ENCODE results near the gene AP5S1.

AP5S1 gene

DNA sequence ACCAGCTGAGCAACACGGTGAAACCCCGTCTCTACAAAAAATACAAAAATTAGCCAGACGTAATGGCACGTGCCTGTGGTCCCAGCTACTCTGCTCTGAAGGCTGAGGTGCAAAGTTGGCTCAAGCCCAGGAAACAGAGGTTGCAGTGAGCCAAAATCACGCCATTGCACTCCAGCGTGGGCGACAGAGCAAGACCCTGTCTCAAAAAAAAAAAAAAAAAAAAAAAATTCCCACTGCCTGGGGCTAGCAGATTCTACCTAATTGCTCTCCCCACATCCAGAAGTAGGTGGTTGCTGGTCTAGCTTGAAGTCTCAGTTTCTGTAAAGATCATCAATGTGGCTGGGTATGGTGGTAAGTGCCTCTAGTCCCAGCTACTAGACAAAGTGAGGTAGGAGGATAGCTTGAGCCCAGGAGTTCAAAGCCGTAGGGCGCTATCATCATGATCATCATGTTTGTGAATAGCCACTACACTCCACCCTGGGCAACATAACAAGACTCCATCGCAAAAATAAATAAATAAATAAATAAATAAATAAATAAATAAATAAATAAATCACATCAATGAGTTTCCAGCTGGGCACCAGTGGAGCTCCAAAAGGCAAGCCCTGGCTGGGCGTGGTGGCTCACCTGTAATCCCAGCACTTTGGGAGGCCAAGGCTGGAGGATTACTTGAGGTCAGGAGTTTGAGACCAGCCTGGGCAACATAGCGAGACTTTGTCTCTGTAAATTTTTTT lies 6.3 kb upstream of the AP5S1 start:
- TF ChIP-seq, protein P1, sequence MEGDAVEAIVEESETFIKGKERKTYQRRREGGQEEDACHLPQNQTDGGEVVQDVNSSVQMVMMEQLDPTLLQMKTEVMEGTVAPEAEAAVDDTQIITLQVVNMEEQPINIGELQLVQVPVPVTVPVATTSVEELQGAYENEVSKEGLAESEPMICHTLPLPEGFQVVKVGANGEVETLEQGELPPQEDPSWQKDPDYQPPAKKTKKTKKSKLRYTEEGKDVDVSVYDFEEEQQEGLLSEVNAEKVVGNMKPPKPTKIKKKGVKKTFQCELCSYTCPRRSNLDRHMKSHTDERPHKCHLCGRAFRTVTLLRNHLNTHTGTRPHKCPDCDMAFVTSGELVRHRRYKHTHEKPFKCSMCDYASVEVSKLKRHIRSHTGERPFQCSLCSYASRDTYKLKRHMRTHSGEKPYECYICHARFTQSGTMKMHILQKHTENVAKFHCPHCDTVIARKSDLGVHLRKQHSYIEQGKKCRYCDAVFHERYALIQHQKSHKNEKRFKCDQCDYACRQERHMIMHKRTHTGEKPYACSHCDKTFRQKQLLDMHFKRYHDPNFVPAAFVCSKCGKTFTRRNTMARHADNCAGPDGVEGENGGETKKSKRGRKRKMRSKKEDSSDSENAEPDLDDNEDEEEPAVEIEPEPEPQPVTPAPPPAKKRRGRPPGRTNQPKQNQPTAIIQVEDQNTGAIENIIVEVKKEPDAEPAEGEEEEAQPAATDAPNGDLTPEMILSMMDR (conservative IDR thresholded peaks at IDR 0.05), result no peak
- H3K27ac ChIP-seq, result no peak overlapping the region; the same call in 1 of the 2 replicates

DNA sequence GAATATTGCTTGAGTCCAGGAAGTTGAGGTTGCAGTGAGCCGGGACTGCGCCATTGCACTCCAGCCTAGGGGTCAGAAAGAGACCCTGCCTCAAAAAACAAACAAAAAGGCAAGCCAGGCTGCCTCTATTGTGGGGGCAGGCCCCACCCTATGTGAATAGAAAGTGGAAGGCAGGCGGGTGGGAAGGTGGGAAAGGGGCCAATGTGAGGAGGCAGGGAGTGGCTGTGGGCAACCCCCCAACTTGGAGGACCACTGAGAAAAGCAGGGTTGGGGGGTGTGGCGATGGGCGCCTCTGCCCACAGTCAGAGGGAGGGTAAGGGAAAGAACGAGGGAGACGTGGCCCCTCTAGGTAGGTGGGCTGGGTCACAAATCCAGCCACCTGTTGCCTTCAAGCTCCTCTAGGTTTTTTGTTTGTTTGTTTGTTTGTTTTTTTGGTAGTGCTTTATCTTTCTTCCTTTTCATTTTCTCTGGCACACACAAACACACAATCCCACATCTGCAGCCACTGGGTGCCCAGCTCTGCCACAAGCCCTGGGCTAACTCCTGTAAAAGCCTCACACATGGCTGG lies 5.3 kb upstream of the AP5S1 start:
- TF ChIP-seq, protein P1 (conservative IDR thresholded peaks at IDR 0.05), result no peak
- H3K27ac ChIP-seq, result no peak overlapping the region

DNA sequence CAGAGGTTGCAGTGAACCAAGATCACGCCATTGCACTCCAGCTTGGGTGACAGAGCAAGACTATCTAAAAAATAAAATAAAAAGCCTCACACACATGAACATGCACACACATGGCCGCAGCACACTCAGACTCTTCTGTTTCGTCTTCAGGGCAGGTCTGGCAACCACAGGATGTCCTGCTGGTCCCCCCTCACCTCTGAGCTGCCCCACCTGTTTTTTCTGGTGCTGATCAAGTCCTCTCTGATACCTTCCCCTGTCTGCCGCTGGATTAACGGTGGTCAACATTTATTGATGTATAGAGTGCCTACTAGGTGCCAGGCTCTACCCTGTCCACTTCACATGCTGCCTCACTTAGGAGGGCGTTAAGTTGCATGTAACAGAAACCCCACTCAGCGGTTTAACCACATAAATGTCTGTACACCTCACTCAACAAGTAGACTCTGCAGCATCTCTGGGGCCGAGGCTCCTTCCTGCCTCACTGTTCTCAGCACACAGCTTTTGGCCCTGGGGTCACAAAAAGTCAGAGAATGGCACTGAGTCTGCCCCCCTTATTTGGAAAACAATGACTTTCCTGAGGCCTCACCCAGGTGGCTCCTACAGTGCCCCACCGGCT lies 4.5 kb upstream of the AP5S1 start:
- TF ChIP-seq, protein P1 (conservative IDR thresholded peaks at IDR 0.05), result no peak
- no peak overlapping the region for H3K27ac ChIP-seq

DNA sequence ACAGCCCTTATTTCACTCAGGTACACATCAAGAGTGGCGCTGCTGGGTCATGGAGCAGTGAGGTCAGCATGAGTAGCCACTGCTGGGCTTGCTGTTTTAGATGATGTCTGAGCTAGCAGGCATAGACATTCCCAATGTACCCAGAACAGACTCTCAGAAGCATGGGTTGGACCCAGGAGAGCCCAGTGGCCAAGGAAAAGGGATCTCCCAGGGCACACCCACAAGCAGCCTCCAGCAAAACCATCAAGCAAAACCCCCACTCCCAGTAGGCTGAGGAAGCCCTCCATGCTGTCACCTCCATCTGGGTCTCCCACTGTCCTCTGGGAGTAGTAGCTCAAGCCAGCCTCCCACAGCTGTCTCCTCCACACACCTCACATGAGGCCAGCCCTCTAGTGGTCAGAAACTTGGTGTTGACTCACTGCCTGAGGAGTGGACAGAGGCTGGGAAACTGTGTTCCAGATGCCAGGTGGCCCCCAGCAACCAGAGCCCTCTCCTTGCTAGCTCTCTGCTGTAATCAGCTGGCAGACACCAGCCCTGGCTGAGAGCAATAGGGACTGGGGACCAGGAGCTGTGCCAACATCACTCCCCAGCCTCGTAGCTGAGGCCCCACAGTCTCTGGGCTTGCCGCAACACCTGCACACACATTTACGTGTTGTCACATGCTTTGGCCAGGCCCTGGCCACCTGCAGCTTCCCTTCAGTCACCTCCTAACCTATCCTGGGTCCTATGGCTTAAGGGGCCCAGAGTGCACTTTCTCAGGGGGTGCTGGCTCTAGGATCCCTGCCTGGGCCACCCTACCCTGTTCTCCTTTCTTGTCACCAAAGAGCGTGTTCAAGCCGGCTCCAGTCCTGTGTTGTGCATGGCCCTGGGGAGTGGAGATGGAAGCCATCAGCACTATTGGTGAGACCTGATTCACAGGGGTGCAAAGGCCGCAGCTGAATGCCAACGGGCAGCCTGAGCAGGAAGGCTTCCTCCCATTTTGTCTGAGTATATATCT lies 1.9 kb upstream of the AP5S1 start:
- peak overlapping the region; percentile 99; the same call in 1 of the 2 replicates for H3K27ac ChIP-seq
- TF ChIP-seq, protein P1 (conservative IDR thresholded peaks at IDR 0.05), result peak; percentile 76

DNA sequence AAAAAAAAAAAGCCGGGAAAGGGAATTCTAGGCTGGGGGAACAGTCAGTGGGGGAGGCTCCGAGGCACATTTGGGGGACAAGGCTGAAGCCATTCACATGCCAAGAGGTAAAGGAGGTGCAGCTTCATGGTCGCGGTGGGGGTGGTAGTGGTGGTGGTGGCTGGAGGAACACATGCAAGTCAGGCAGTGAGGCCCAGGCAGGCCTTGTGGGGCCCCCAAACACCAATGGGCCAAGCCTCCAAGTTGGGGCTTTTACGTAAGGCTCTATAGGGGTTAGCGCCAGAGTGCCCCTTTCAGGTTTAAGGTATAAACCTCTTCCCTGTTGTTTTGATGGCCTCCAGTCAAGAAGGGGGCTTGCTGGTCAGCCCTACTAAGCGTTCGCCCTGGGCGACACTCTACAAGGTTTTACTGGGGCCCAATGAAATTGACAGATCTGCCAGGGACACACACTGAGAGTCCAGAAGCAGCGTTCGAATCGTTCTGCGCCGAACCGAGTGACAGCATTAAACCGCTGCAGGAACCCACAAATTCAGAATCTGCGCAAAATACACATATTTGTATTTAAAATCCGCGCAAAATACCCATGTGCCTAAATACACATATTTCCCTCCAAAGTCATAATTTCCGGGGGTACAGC lies 818 bp upstream of the AP5S1 start:
- TF ChIP-seq, protein P1 (conservative IDR thresholded peaks at IDR 0.05), result no peak
- peak overlapping the region; percentile 99 for H3K27ac ChIP-seq

DNA sequence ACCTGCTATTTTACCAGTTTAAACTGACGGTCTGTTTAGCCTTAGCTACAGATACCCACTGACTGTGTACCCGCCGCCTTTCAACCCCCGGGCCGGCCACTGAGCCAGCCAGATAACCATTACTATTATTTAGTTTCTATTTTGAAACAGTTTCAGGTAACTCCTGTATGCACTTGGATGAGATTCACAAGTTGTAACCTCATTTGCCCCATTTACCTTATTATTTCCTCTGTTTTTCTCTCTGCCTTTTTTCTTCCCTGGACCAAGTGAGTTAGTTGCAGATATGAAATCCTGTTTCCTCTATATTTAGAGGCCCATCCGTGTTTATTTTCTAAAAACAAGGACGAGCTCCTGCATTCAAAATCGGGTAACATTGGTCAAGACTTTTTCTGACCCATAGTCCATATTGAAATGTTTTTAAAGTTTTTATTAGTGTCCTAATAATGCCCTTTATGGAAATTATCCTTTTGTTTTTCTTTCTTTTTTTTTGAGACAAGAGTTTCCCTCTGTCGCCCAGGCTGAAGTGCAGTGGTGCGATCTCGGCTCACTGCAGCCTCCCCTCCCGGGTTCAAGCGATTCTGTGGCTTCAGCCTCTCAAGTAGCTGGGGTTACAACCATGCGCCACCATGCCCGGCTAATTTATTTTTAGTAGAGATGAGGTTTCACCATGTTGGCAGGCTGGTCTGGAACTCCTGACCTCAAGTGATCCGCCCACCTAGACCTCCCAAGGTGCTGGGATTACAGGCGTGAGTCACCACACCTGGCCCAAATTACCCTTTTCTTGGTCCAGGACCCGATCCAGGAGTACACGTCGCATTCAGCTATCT lies 767 bp downstream of the AP5S1 start:
- H3K27ac ChIP-seq, result peak overlapping the region; percentile 99
- TF ChIP-seq, protein P1 (conservative IDR thresholded peaks at IDR 0.05), result no peak
